IMR-90 (cell line): ENCODE data around the gene BAIAP2. TPM values are rescaled to one million over a fixed set of nuclear protein-coding genes. Genes with fewer than 3 reads are reported as not detected.

Experiments used
- ATAC-seq: fragments of 200-7000 bp; cut with Tn5 transposase; 2 replicates; pipeline ENCODE4 v1.9.1; 2020; ENCODE audit warnings: low read depth, mild to moderate bottlenecking, moderate library complexity
- BruUV-seq: library from RNA; stranded (reverse); fragments of 400-500 nt; replicated peaks from 2 replicates; lab custom pipeline; 2021; lab: Mats Ljungman, UMichigan
- CTCF ChIA-PET: fragments of 300-600 bp; formaldehyde crosslinking; extraction: SDS; loops from one replicate; lab custom pipeline; 2021; ENCODE audit warnings: antibody characterized with exemption; lab: Yijun Ruan, JAX
- POLR2A ChIA-PET: fragments of 300-600 bp; sonication (Branson Sonifier 250); formaldehyde crosslinking; loops from one replicate; lab custom pipeline; 2022; ENCODE audit warnings: antibody characterized with exemption; ENCODE audit not compliant: unreplicated experiment; lab: Charles Lee
- DNase-seq: peaks from one replicate; pipeline ENCODE4 v3.0.0; 2013
- H2AFZ ChIP-seq: replicated peaks from 2 replicates; pipeline ENCODE3; 2013; ENCODE audit warnings: low read length, mild to moderate bottlenecking; ENCODE audit not compliant: poor library complexity
- H2AK5ac ChIP-seq: 2 replicates; pipeline ENCODE4 v1.6.1; 2013; ENCODE audit warnings: low read depth, low read length, inconsistent platforms
- H2AK9ac ChIP-seq: replicated peaks from 2 replicates; pipeline ENCODE3; 2013; ENCODE audit warnings: mild to moderate bottlenecking, low read depth, low read length, moderate library complexity; ENCODE audit not compliant: poor library complexity
- H2BK120ac ChIP-seq: 2 replicates; pipeline ENCODE4 v1.6.1; 2013; ENCODE audit warnings: low read depth, low read length, inconsistent platforms
- H2BK15ac ChIP-seq: 3 replicates; pipeline ENCODE4 v1.6.1; 2013; ENCODE audit warnings: low read depth, low read length, inconsistent platforms
- H2BK20ac ChIP-seq: 2 replicates; pipeline ENCODE4 v1.6.1; 2013; ENCODE audit warnings: low read depth, mild to moderate bottlenecking, inconsistent platforms, low read length, moderate library complexity
- H2BK5ac ChIP-seq: 2 replicates; pipeline ENCODE4 v1.6.1; 2013; ENCODE audit warnings: mild to moderate bottlenecking, low read depth, low read length, inconsistent platforms; ENCODE audit not compliant: poor library complexity, severe bottlenecking
- H3K14ac ChIP-seq: replicated peaks from 2 replicates; pipeline ENCODE4 v1.6.1; 2013; ENCODE audit warnings: low read depth, low read length, inconsistent platforms
- H3K18ac ChIP-seq: 2 replicates; pipeline ENCODE4 v1.6.1; 2013; ENCODE audit warnings: low read depth, low read length, control low read depth
- H3K23ac ChIP-seq: 2 replicates; pipeline ENCODE4 v1.6.1; 2013; ENCODE audit warnings: low read depth, low read length, inconsistent platforms
- H3K27ac ChIP-seq: 2 replicates; pipeline ENCODE4 v1.5.1; 2013; ENCODE audit warnings: mild to moderate bottlenecking, control low read depth, low read length; ENCODE audit not compliant: insufficient read depth
- H3K27me3 ChIP-seq: 2 replicates; pipeline ENCODE4 v1.6.1; 2013; ENCODE audit warnings: low read length; ENCODE audit not compliant: control insufficient read depth, insufficient read depth
- H3K36me3 ChIP-seq: 2 replicates; pipeline ENCODE4 v1.6.1; 2013; ENCODE audit warnings: low read length, mixed read lengths; ENCODE audit not compliant: control insufficient read depth, insufficient read depth
- H3K4ac ChIP-seq: 2 replicates; pipeline ENCODE4 v1.6.1; 2013; ENCODE audit warnings: low read depth, low read length, inconsistent platforms
- H3K4me1 ChIP-seq: 2 replicates; pipeline ENCODE4 v1.6.1; 2013; ENCODE audit warnings: low read length, mixed read lengths; ENCODE audit not compliant: control insufficient read depth, insufficient read depth
- H3K4me2 ChIP-seq: 2 replicates; pipeline ENCODE4 v1.6.1; 2013; ENCODE audit warnings: low read depth, mild to moderate bottlenecking, control low read depth, low read length, moderate library complexity
- H3K4me3 ChIP-seq: 2 replicates; pipeline ENCODE4 v1.5.1; 2013; ENCODE audit warnings: low read depth, mild to moderate bottlenecking, control low read depth, low read length, moderate library complexity; ENCODE audit not compliant: insufficient read depth
- H3K56ac ChIP-seq: 2 replicates; pipeline ENCODE4 v1.6.1; 2013; ENCODE audit warnings: low read length, inconsistent platforms; ENCODE audit not compliant: insufficient read depth; ENCODE audit errors: extremely low read depth
- H3K79me1 ChIP-seq, 2 experiments: 2 replicates each; pipeline ENCODE4 v1.6.1; 2013; ENCODE audit warnings: low read length in 2 of 2, inconsistent platforms in 1 of 2, low read depth in 1 of 2
- H3K9ac ChIP-seq: 2 replicates; pipeline ENCODE4 v1.6.1; 2013; ENCODE audit warnings: low read depth, low read length, control low read depth
- H3K9me1 ChIP-seq: 2 replicates; pipeline ENCODE4 v1.6.1; 2013; ENCODE audit warnings: low read length, inconsistent platforms; ENCODE audit not compliant: insufficient read depth
- H3K9me3 ChIP-seq: 2 replicates; pipeline ENCODE4 v1.6.1; 2013; ENCODE audit warnings: low read length; ENCODE audit not compliant: control insufficient read depth, insufficient read depth
- H4K20me1 ChIP-seq: 2 replicates; pipeline ENCODE4 v1.6.1; 2013; ENCODE audit warnings: low read length, inconsistent platforms; ENCODE audit not compliant: insufficient read depth
- H4K5ac ChIP-seq: 2 replicates; pipeline ENCODE4 v1.6.1; 2013; ENCODE audit warnings: mild to moderate bottlenecking, low read depth, low read length, control low read depth
- H4K8ac ChIP-seq, 2 experiments: 2 replicates each; pipeline ENCODE4 v1.6.1; 2013; ENCODE audit warnings: low read depth in 2 of 2, low read length in 2 of 2, control low read depth in 1 of 2, inconsistent platforms in 1 of 2
- H4K91ac ChIP-seq: 2 replicates; pipeline ENCODE4 v1.6.1; 2013; ENCODE audit warnings: low read depth, low read length, inconsistent platforms; ENCODE audit not compliant: insufficient read depth
- BHLHE40 ChIP-seq: fragments of 150-350 bp; IDR thresholded peaks from 2 replicates; pipeline ENCODE4 v1.6.1; 2016; ENCODE audit warnings: mild to moderate bottlenecking, low read depth, low read length
- CEBPB ChIP-seq: IDR thresholded peaks from 2 replicates; pipeline ENCODE4 v1.6.1; 2012; ENCODE audit warnings: low read depth, low read length, improper control_type of control experiment
- FOS ChIP-seq: fragments of 150-350 bp; IDR thresholded peaks from 2 replicates; pipeline ENCODE4 v1.6.1; 2016; ENCODE audit warnings: low read depth, low read length
- MAFK ChIP-seq: IDR thresholded peaks from 2 replicates; pipeline ENCODE4 v1.6.1; 2012; ENCODE audit warnings: low read depth, low read length, improper control_type of control experiment
- MAZ ChIP-seq: IDR thresholded peaks from 2 replicates; pipeline ENCODE4 v1.6.1; 2012; ENCODE audit warnings: low read depth, mild to moderate bottlenecking, low read length, improper control_type of control experiment, moderate library complexity, borderline replicate concordance
- RAD21 ChIP-seq: IDR thresholded peaks from 2 replicates; pipeline ENCODE4 v1.6.1; 2012; ENCODE audit warnings: low read length, improper control_type of control experiment
- RCOR1 ChIP-seq: IDR thresholded peaks from 2 replicates; pipeline ENCODE4 v1.6.1; 2012; ENCODE audit warnings: mild to moderate bottlenecking, low read length, improper control_type of control experiment; ENCODE audit not compliant: insufficient replicate concordance
- SMC3 ChIP-seq: fragments of 150-350 bp; IDR thresholded peaks from 2 replicates; pipeline ENCODE4 v1.6.1; 2016; ENCODE audit warnings: low read depth, mild to moderate bottlenecking, antibody characterized with exemption, low read length, moderate library complexity
- WGBS, 2 experiments: methylation state at CpG; one replicate each; pipeline versions ENCODE4 v1.1.5 to v1.1.7; 2013; ENCODE audit warnings: missing lambda C conversion rate in 2 of 2; ENCODE audit not compliant: insufficient read length in 1 of 2; ENCODE audit errors: extremely low coverage in 2 of 2; 5-methylcytosine and 5-hydroxymethylcytosine counted together
- dilution Hi-C: fragments of 300-500 bp; cut with HindIII; formaldehyde crosslinking; loops from one replicate; pipeline ENCODE4 v1.14.3; 2018; ENCODE audit warnings: low sequenced_read_pairs; ENCODE audit not compliant: unreplicated experiment
- in situ Hi-C: fragments of 300-500 bp; cut with MboI; formaldehyde crosslinking; loops from 3 replicates; pipeline ENCODE4 v1.14.3; 2019; ENCODE audit warnings: low sequenced_read_pairs, inconsistent platforms, mixed read lengths
- intact Hi-C: fragments of 100-400 bp; cut with micrococcal nuclease; formaldehyde crosslinking; loops from 2 replicates; pipeline ENCODE4 v1.10.0; 2022
- polyA plus RNA-seq, 3 experiments: library from polyadenylated mRNA; depleted of rRNA; stranded (reverse); fragments of >200 nt; gene quantifications; 2 replicates each; pipeline ENCODE4 v1.2.3, GENCODE V29; 2012; ENCODE audit warnings: low replicate concordance in 1 of 3
- total RNA-seq: library from RNA; depleted of rRNA; stranded (reverse); fragments of >200 nt; gene quantifications from 2 replicates; pipeline ENCODE4 v1.2.3, GENCODE V29; 2012
- TF ChIP-seq, protein P1 (sequence below): fragments of 150-350 bp; IDR thresholded peaks from 2 replicates; pipeline ENCODE4 v1.6.1; 2016; ENCODE audit warnings: low read depth, mild to moderate bottlenecking, low read length, moderate library complexity, borderline replicate concordance
- TF ChIP-seq, protein P2 (sequence below): fragments of 150-350 bp; IDR thresholded peaks from 2 replicates; pipeline ENCODE4 v1.6.1; 2017; ENCODE audit warnings: mild to moderate bottlenecking, antibody characterized with exemption, low read length, low read depth
- TF ChIP-seq, protein P3 (sequence below): conservative IDR thresholded peaks from 2 replicates; pipeline ENCODE4 v1.5.1; 2012; ENCODE audit warnings: mild to moderate bottlenecking, low read depth, low read length, improper control_type of control experiment

Gene BAIAP2
- total and polyA plus RNA-seq, 2 of the 4 experiments (the other 2 are of a cell fraction), result 18.3 to 32.6 TPM

DNA sequence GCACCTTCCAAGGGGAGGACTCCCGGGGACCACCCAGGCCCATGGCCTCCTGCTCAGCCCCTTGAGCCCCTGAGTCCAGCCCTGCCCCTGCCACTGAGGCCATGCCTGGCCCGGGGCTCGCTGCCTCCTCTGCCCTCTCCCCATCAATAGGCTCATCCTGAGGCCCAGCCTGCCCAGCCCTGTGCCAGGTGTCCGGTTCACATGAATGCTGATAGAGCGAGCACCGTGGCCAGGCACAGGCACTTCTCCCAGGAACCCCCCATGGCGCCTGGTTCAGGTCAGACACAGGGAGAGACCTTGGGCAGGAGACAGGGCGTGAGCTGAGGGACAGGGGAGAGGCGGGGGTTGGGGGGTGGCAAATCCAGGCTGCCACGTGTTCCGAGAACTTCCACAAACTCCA lies 127.5 kb downstream of the BAIAP2 start:
- intact Hi-C loops, result no loop called here
- dilution Hi-C loops, result no loop called here
- H3K4ac ChIP-seq, result no peak overlapping the region
- ChIA-PET POLR2A (no interaction called here), CTCF (no interaction called here)
- no peak overlapping the region for H2AK9ac ChIP-seq
- no peak overlapping the region for H3K4me2 ChIP-seq
- DNase-seq (no peak), ATAC-seq (no peak)
- H4K8ac ChIP-seq, result no peak overlapping the region
- no peaks in the 10 kb centered on the region for H4K20me1 ChIP-seq
- no peak overlapping the region for H3K23ac ChIP-seq
- no TSS peak for BruUV-seq
- TF ChIP-seq, protein P1, sequence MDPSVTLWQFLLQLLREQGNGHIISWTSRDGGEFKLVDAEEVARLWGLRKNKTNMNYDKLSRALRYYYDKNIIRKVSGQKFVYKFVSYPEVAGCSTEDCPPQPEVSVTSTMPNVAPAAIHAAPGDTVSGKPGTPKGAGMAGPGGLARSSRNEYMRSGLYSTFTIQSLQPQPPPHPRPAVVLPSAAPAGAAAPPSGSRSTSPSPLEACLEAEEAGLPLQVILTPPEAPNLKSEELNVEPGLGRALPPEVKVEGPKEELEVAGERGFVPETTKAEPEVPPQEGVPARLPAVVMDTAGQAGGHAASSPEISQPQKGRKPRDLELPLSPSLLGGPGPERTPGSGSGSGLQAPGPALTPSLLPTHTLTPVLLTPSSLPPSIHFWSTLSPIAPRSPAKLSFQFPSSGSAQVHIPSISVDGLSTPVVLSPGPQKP, result no peak
- TF ChIP-seq CEBPB (no peak), RCOR1 (no peak), MAFK (no peak), FOS (no peak), SMC3 (no peak), RAD21 (no peak), MAZ (no peak), BHLHE40 (no peak)
- TF ChIP-seq, protein P2, sequence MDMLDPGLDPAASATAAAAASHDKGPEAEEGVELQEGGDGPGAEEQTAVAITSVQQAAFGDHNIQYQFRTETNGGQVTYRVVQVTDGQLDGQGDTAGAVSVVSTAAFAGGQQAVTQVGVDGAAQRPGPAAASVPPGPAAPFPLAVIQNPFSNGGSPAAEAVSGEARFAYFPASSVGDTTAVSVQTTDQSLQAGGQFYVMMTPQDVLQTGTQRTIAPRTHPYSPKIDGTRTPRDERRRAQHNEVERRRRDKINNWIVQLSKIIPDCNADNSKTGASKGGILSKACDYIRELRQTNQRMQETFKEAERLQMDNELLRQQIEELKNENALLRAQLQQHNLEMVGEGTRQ, result no peak
- TF ChIP-seq, protein P3, sequence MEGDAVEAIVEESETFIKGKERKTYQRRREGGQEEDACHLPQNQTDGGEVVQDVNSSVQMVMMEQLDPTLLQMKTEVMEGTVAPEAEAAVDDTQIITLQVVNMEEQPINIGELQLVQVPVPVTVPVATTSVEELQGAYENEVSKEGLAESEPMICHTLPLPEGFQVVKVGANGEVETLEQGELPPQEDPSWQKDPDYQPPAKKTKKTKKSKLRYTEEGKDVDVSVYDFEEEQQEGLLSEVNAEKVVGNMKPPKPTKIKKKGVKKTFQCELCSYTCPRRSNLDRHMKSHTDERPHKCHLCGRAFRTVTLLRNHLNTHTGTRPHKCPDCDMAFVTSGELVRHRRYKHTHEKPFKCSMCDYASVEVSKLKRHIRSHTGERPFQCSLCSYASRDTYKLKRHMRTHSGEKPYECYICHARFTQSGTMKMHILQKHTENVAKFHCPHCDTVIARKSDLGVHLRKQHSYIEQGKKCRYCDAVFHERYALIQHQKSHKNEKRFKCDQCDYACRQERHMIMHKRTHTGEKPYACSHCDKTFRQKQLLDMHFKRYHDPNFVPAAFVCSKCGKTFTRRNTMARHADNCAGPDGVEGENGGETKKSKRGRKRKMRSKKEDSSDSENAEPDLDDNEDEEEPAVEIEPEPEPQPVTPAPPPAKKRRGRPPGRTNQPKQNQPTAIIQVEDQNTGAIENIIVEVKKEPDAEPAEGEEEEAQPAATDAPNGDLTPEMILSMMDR, result no peak
- peaks cover 44% of the 10 kb centered on the region for H3K27me3 ChIP-seq
- H2AK5ac ChIP-seq, result no peak overlapping the region
- no peak overlapping the region for H3K56ac ChIP-seq
- H4K5ac ChIP-seq, result no peak overlapping the region
- H3K9me1 ChIP-seq, result no peaks in the 10 kb centered on the region
- H3K36me3 ChIP-seq, result no peaks in the 10 kb centered on the region
- no peak overlapping the region for H2AFZ ChIP-seq
- no peak overlapping the region for H3K4me3 ChIP-seq
- no peak overlapping the region for H3K18ac ChIP-seq
- no peaks in the 10 kb centered on the region for H3K79me1 ChIP-seq
- H2BK120ac ChIP-seq, result no peak overlapping the region
- H4K91ac ChIP-seq, result no peak overlapping the region
- no peaks in the 10 kb centered on the region for H3K4me1 ChIP-seq
- WGBS, 2 experiments, result 100% methylated on average over 1 of the region's 11 CpGs; no CpG with 5 or more reads in 1 of the 2 experiments
- in situ Hi-C loops, result no loop called here
- no peaks in the 10 kb centered on the region for H3K9me3 ChIP-seq
- H2BK20ac ChIP-seq, result no peak overlapping the region
- no peak overlapping the region for H2BK5ac ChIP-seq
- H3K9ac ChIP-seq, result no peak overlapping the region
- H3K14ac ChIP-seq, result no peak overlapping the region
- no peak overlapping the region for H2BK15ac ChIP-seq
- no peak overlapping the region for H3K27ac ChIP-seq
